ENCODE results near the gene CCR2.

Gene CCR2

GRCh38 chr3:46406788-46407611 is 53.1 kb downstream of the CCR2 start, which contains the start of the genes CCR5AS and CCRL2:
TSS of gene CCR5AS (minus strand) at chr3:46407066.
TSS of gene CCRL2 (plus strand) at chr3:46407259. CDS start at chr3:46408080, 821 bp downstream.
- DNase-seq = no peak

GRCh38 chr3:46407970-46408369 is 54.1 kb downstream of the CCR2 start:
- no peak for DNase-seq

GRCh38 chr3:46408853-46409252 is 54.9 kb downstream of the CCR2 start:
- no peak for DNase-seq

- DNase-seq = no peak
Measured at GRCh38 chr3:46409739-46410489, 56.0 kb downstream of the CCR2 start.
